Adrenal gland (tissue), 12 donors: ENCODE measurements around the gene LBHD1. TPM values are rescaled to one million over a fixed set of nuclear protein-coding genes. Genes with fewer than 3 reads are reported as not detected.
"Not testable (repeated sequence)": the region's sequence is repeated elsewhere in the genome, so short reads cannot be mapped to it uniquely, and the experiment has no call there.

Experiments
- DNase-seq, 7 donors: peaks; one replicate each; pipeline ENCODE4 v3.0.0-alpha.2; 2019 to 2020
- H3K27ac ChIP-seq, 5 donors: fragments of 200-600 bp; sonication (generic) in 4 of 5; 1 replicate in 3 of 5; 2 replicates in 2 of 5; pipeline versions ENCODE4 v1.5.1 to v1.8.0; 2016 to 2020; ENCODE audit warnings: mild to moderate bottlenecking in 1 of 5
- H3K27me3 ChIP-seq: fragments of 200-600 bp; 2 replicates; pipeline ENCODE4 v1.8.0; 2021
- H3K36me3 ChIP-seq, 2 donors: fragments of 200-600 bp; replicated peaks in 1 of 2; 1 replicate in 1 of 2; 2 replicates in 1 of 2; pipeline versions ENCODE4 v1.5.1 to v1.8.0; 2018 to 2022
- H3K4me1 ChIP-seq, 2 donors: fragments of 200-600 bp; replicated peaks in 1 of 2; 1 replicate in 1 of 2; 2 replicates in 1 of 2; pipeline versions ENCODE4 v1.5.1 to v1.8.0; 2018 to 2021
- H3K4me3 ChIP-seq, 4 donors: fragments of 200-600 bp; sonication (generic) in 3 of 4; one replicate each; pipeline ENCODE4 v1.5.1; 2016 to 2018
- H3K9me3 ChIP-seq, 3 donors: fragments of 200-600 bp; sonication (generic) in 1 of 3; replicated peaks in 1 of 3; 1 replicate in 2 of 3; 2 replicates in 1 of 3; pipeline versions ENCODE4 v1.5.1 to v1.8.0; 2016 to 2021
- CTCF ChIP-seq, 6 experiments: fragments of 450-650 bp in 4 of 6; fragments of 200-600 bp in 2 of 6; sonication (generic) in 1 of 6; IDR thresholded peaks; 1 replicate in 5 of 6; 2 replicates in 1 of 6; pipeline versions ENCODE4 v1.5.1 to v1.8.0; 2016 to 2021; ENCODE audit warnings: antibody characterized with exemption in 6 of 6, mild to moderate bottlenecking in 2 of 6, moderate library complexity in 1 of 6
- POLR2A ChIP-seq, 2 donors: fragments of 450-650 bp; IDR thresholded peaks; one replicate each; pipeline ENCODE4 v1.6.1; 2017; ENCODE audit warnings: antibody characterized with exemption in 2 of 2, mild to moderate bottlenecking in 2 of 2, moderate library complexity in 1 of 2
- WGBS, 4 donors: extraction: QIAGEN DNeasy Blood & Tissue Kit in 2 of 4; methylation state at CpG; one replicate each; pipeline versions ENCODE4 v1.1.5 to v1.1.7; 2013 to 2017; 5-methylcytosine and 5-hydroxymethylcytosine counted together
- intact Hi-C, 2 donors: fragments of 100-400 bp; cut with DNase I; formaldehyde crosslinking; loops; one replicate each; pipeline versions ENCODE4 v1.14.1 to v1.15.0; 2022 to 2023
- polyA plus RNA-seq, 3 donors: library from polyadenylated mRNA; stranded (reverse); fragments of 200-250 nt in 2 of 3; fragments of 350-450 nt in 1 of 3; fragmentation: Illumina TruSeq in 1 of 3; extraction: RNeasy Lipid Tissue Mini Kit (QIAGEN cat#74804) in 1 of 3; gene quantifications; one replicate each; pipeline ENCODE4 v1.2.3, GENCODE V29; 2013 to 2014
- total RNA-seq, 9 donors: library from RNA; depleted of rRNA in 4 of 9; stranded (reverse); fragments of >200 nt in 4 of 9; fragments of 120-200 nt in 1 of 9; fragmentation: NEBNext Ultra II Directional in 1 of 9; extraction: Animal tissue kit (Norgen Biotek cat#: 25700) in 1 of 9; gene quantifications; one replicate each; pipeline versions ENCODE4 v1.1.0 to v1.2.4, GENCODE V29; 2013 to 2023
- donor health status: healthy with polysubstance abuse.
- donor health status: Bipolar disorder and iron deficiency.
- donor health status: DM: yes; HTN: yes; CAD: no.
- donor health status: DM: no; HTN: no; CAD: no.
- donor health status: DM: no; HTN: no; CAD: no.
- donor health status: DM: yes; HTN: yes; CAD: no.

Gene LBHD1
- total and polyA plus RNA-seq, 12 donors = 1.1 to 30.4 (median 12.7) TPM

GRCh38 chr11:62652161-62653006 lies 19.7 kb downstream of the LBHD1 start:
- Histone ChIP-seq H3K36me3 (peaks cover 0 to 18% of the 10 kb centered on the region in 2 donors), H3K27me3 (no peaks in the 10 kb centered on the region), H3K27ac (peak overlapping the region; percentile 47 to 95 (median 73)), H3K9me3 (no peaks in the 10 kb centered on the region), H3K4me3 (peak overlapping the region; percentile 5 to 90 (median 78)), H3K4me1 (peaks cover 10 to 17% of the 10 kb centered on the region in 2 donors)
- no peak for TF ChIP-seq CTCF (IDR thresholded peaks at IDR 0.05)
- no peak for TF ChIP-seq POLR2A (IDR thresholded peaks at IDR 0.05)
- DNase-seq = no peak
- WGBS, 4 donors = 37 to 62% (median 39%) methylated on average over 10 to 16 of the region's 16 CpGs
- intact Hi-C loops = no loop called here

- DNase-seq, intact Hi-C loops: not testable (repeated sequence)
- WGBS, 4 donors = 88 to 97% (median 93%) methylated on average over 12 of the region's 12 CpGs
These were observed 21.8 kb downstream of the LBHD1 start for GRCh38 chr11:62650283-62650682.

GRCh38 chr11:62649486-62649885 lies 22.6 kb downstream of the LBHD1 start:
- H3K4me3 ChIP-seq = no peak overlapping the region
- H3K4me1 ChIP-seq = peaks cover 21 to 37% of the 10 kb centered on the region in 2 donors
- DNase-seq = no peak
- no peaks in the 10 kb centered on the region for H3K27me3 ChIP-seq
- intact Hi-C loops = no loop called here
- TF ChIP-seq POLR2A (IDR thresholded peaks at IDR 0.05) = no peak
- TF ChIP-seq CTCF (IDR thresholded peaks at IDR 0.05) = no peak
- no peak overlapping the region for H3K27ac ChIP-seq
- H3K36me3 ChIP-seq = peaks cover 0 to 19% of the 10 kb centered on the region in 2 donors
- 87 to 95% (median 91%) methylated on average over 9 to 11 of the region's 11 CpGs for WGBS, 4 donors
- H3K9me3 ChIP-seq = no peaks in the 10 kb centered on the region

More at GRCh38 chr11:62650283-62650682, 21.8 kb downstream of the LBHD1 start:
- not testable (repeated sequence) for H3K9me3 ChIP-seq, H3K4me3 ChIP-seq, H3K27ac ChIP-seq, H3K27me3 ChIP-seq
- Histone ChIP-seq H3K36me3 (peaks cover 0 to 18% of the 10 kb centered on the region in 2 donors), H3K4me1 (peaks cover 21 to 30% of the 10 kb centered on the region in 2 donors)

DNA sequence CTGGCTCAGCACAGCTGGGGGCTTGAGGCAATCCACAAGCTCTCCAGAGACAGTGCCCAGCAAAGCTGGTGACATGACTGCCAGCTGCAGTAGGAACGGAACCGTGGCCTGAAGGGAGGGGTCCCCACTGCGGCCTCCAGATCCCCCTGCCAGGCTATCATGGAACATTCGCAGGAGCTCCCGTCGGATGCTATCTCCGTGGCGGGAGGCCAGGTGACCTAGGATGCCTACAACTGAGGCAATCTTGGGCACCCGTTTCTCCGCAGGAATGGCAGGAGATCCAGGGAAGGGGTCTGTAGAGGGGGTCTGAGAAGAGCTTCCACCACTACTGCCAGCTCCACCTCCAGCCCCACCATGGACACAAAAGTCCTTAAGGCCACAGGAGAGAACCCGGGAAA lies 23.1 kb downstream of the LBHD1 start:
- Histone ChIP-seq H3K9me3 (no peaks in the 10 kb centered on the region), H3K4me1 (peaks cover 21 to 37% of the 10 kb centered on the region in 2 donors), H3K27ac (no peak overlapping the region), H3K4me3 (no peak overlapping the region), H3K36me3 (peaks cover 0 to 24% of the 10 kb centered on the region in 2 donors), H3K27me3 (no peaks in the 10 kb centered on the region)
- TF ChIP-seq POLR2A (IDR thresholded peaks at IDR 0.05) (no peak), CTCF (IDR thresholded peaks at IDR 0.05) (no peak)
- WGBS, 4 donors = 89 to 93% (median 91%) methylated on average over 11 of the region's 11 CpGs
- intact Hi-C loops = no loop called here
- DNase-seq = no peak
